Neural progenitor cell (in vitro differentiated cells): ENCODE results near the gene MRPS27. TPM values are rescaled to one million over a fixed set of nuclear protein-coding genes. Genes with fewer than 3 reads are reported as not detected.
A peak's percentile ranks its signal among the peaks of the same experiment; 100 is the strongest.

ENCODE experiments used
- DNase-seq: peaks from one replicate; pipeline ENCODE4 v3.0.0-alpha.2; 2016; ENCODE audit warnings: low spot score
- H2AFZ ChIP-seq: fragments of 200-600 bp; sonication (generic); replicated peaks from 2 replicates; pipeline ENCODE4 v1.6.1; 2016; ENCODE audit warnings: antibody characterized with exemption
- H3F3A ChIP-seq: fragments of 200-600 bp; sonication (generic); 2 replicates; pipeline ENCODE4 v1.6.1; 2016; ENCODE audit warnings: antibody characterized with exemption, low read depth
- H3K27ac ChIP-seq: fragments of 200-600 bp; sonication (generic); 2 replicates; pipeline ENCODE4 v1.5.1; 2016; ENCODE audit warnings: mild to moderate bottlenecking
- H3K27me3 ChIP-seq: fragments of 200-600 bp; sonication (generic); 2 replicates; pipeline ENCODE4 v1.6.1; 2016; ENCODE audit warnings: mild to moderate bottlenecking, moderate library complexity
- H3K36me3 ChIP-seq: fragments of 200-600 bp; sonication (generic); 2 replicates; pipeline ENCODE4 v1.5.1; 2016
- H3K4me1 ChIP-seq: fragments of 200-600 bp; sonication (generic); 2 replicates; pipeline ENCODE4 v1.6.1; 2016; ENCODE audit warnings: mixed run types
- H3K4me2 ChIP-seq: fragments of 200-600 bp; sonication (generic); 2 replicates; pipeline ENCODE4 v1.6.1; 2016
- H3K4me3 ChIP-seq: fragments of 200-600 bp; sonication (generic); 2 replicates; pipeline ENCODE4 v1.5.1; 2016
- H3K79me2 ChIP-seq: fragments of 200-600 bp; sonication (generic); 2 replicates; pipeline ENCODE4 v1.6.1; 2016; ENCODE audit warnings: low read depth
- H3K9ac ChIP-seq: fragments of 200-600 bp; sonication (generic); 2 replicates; pipeline ENCODE4 v1.6.1; 2016
- H3K9me3 ChIP-seq: fragments of 200-600 bp; sonication (generic); 2 replicates; pipeline ENCODE4 v1.5.1; 2016; ENCODE audit warnings: low read depth
- H4K20me1 ChIP-seq: fragments of 200-600 bp; sonication (generic); 2 replicates; pipeline ENCODE4 v1.6.1; 2016; ENCODE audit warnings: low read depth
- H3K27ac Mint-ChIP-seq: 3 replicates; pipeline ENCODE4 v1.8.0; 2021; ENCODE audit warnings: mixed read lengths
- H3K27me3 Mint-ChIP-seq: 2 replicates; pipeline ENCODE4 v1.8.0; 2022; ENCODE audit warnings: low read depth, mild to moderate bottlenecking, inconsistent platforms, moderate library complexity, mixed read lengths; ENCODE audit not compliant: insufficient read depth
- H3K36me3 Mint-ChIP-seq: 3 replicates; pipeline ENCODE4 v1.8.0; 2021; ENCODE audit warnings: mixed read lengths
- H3K4me1 Mint-ChIP-seq: 3 replicates; pipeline ENCODE4 v1.8.0; 2021; ENCODE audit warnings: mixed read lengths
- H3K4me3 Mint-ChIP-seq: 3 replicates; pipeline ENCODE4 v1.8.0; 2021; ENCODE audit warnings: mild to moderate bottlenecking, moderate library complexity, mixed read lengths
- H3K9me3 Mint-ChIP-seq: 3 replicates; pipeline ENCODE4 v1.8.0; 2020; ENCODE audit warnings: mixed read lengths
- EZH2 ChIP-seq: fragments of 200-600 bp; sonication (generic); IDR thresholded peaks from 2 replicates; pipeline ENCODE4 v1.6.1; 2017; ENCODE audit warnings: antibody characterized with exemption, mild to moderate bottlenecking, moderate library complexity
- EZH2phosphoT487 ChIP-seq: fragments of 200-600 bp; sonication (generic); IDR thresholded peaks from 2 replicates; pipeline ENCODE4 v1.6.1; 2017; ENCODE audit warnings: antibody characterized with exemption
- total RNA-seq: library from RNA; depleted of rRNA; stranded (reverse); fragments of >200 nt; gene quantifications from 2 replicates; pipeline ENCODE4 v1.2.3, GENCODE V29; 2015; ENCODE audit warnings: low replicate concordance
- TF ChIP-seq, protein P1 (sequence below): fragments of 200-600 bp; sonication (generic); IDR thresholded peaks from 2 replicates; pipeline ENCODE4 v1.5.1; 2017; ENCODE audit warnings: antibody characterized with exemption, mild to moderate bottlenecking

Gene MRPS27
- total RNA-seq: 122 and 154 TPM in 2 replicates

DNA sequence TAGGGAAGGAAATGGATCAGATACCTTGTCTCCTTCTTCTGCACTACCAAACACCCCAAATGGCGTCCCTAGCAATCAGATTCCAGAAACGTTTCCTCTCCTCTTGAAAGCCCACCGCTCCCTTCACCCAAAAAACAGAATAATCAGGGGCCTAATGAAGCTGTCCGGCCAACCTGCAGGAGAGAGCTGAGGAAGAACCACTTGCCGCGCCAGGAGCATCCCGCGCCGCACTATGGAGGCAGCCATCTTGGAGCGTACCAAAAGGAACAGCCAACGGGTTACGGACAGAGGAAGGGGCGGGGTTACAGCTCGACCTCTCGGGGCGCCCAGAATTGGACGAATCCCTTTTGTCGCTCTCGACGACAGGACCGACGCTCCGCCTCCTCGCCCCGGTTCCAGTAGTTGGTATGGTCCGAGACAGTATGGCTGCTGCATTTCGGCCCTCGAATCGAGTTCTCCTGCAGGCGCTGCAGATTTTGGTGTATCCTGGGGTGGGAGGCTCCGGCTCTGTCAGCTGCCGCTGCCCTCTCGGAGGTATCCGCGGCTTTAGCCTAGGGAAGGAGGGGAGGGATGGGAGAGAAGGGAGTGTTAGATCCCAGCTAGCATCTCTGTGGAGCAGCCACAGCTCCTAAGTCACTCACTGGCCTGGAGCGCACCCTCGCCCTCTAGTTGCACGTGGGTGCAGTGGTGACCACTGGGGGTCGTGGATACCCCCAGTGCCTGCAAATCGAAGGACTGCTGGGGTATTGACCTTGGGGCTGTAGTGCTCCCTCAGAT lies at the start of gene MRPS27, which contains the start of gene PTCD2:
Gene MRPS27 (minus strand): TSS at position 265 of the 777 bp plus-strand sequence. CDS start 19 bp downstream, at position 246.
Gene PTCD2 (plus strand): TSS at position 398 of the 777 bp plus-strand sequence. CDS start 10 bp downstream, at position 408.
- H3K27ac Mint-ChIP-seq: peak within 1 kb of the TSS; percentile 91
- DNase-seq: peak; percentile 99
- Histone ChIP-seq H3K27ac (peak within 1 kb of the TSS; percentile 86), H3K9ac (peak within 1 kb of the TSS; percentile 83), H3K4me2 (peak within 1 kb of the TSS; percentile 76), H3K36me3 (no peaks in the 10 kb centered on the region), H3K4me3 (peak within 1 kb of the TSS; percentile 75), H4K20me1 (no peaks in the 10 kb centered on the region), H3F3A (peaks cover 10% of the 10 kb centered on the region), H3K27me3 (no peaks in the 10 kb centered on the region), H3K79me2 (peaks cover 56% of the 10 kb centered on the region), H3K4me1 (peaks cover 4% of the 10 kb centered on the region), H3K9me3 (no peaks in the 10 kb centered on the region), H2AFZ (peak within 1 kb of the TSS; percentile 92)
- H3K4me1 Mint-ChIP-seq: peaks cover 18% of the 10 kb centered on the region
- no peak for TF ChIP-seq EZH2phosphoT487
- TF ChIP-seq, protein P1, sequence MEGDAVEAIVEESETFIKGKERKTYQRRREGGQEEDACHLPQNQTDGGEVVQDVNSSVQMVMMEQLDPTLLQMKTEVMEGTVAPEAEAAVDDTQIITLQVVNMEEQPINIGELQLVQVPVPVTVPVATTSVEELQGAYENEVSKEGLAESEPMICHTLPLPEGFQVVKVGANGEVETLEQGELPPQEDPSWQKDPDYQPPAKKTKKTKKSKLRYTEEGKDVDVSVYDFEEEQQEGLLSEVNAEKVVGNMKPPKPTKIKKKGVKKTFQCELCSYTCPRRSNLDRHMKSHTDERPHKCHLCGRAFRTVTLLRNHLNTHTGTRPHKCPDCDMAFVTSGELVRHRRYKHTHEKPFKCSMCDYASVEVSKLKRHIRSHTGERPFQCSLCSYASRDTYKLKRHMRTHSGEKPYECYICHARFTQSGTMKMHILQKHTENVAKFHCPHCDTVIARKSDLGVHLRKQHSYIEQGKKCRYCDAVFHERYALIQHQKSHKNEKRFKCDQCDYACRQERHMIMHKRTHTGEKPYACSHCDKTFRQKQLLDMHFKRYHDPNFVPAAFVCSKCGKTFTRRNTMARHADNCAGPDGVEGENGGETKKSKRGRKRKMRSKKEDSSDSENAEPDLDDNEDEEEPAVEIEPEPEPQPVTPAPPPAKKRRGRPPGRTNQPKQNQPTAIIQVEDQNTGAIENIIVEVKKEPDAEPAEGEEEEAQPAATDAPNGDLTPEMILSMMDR: peak; percentile 41
- no peak for TF ChIP-seq EZH2
- peak within 1 kb of the TSS; percentile 97 for H3K4me3 Mint-ChIP-seq
- peaks cover 2% of the 10 kb centered on the region for H3K27me3 Mint-ChIP-seq
- peaks cover 15% of the 10 kb centered on the region for H3K36me3 Mint-ChIP-seq
- no peaks in the 10 kb centered on the region for H3K9me3 Mint-ChIP-seq

DNA sequence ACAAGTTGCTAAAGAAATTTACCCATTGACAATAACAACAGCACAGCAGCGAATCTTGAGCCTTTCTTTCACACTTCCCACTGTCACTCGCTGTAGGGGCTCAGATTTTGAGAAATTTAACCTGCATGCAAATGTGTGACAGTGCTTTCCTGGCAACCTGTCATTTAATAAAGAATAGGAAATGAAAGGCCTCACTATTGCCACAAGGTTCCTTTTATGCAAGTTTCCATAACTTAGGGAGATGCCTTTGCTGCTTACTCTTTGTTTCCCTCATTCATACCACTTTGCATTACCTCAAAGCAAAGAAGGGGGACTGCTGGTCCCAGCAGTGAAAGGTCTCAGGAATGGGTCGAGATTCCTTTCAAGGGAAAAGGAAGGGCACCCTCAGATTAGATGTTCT lies 49.7 kb upstream of the MRPS27 start:
- peaks cover 17% of the 10 kb centered on the region for H3K4me1 Mint-ChIP-seq
- H3K27ac Mint-ChIP-seq: no peak overlapping the region
- Histone ChIP-seq H3K4me3 (no peak overlapping the region), H4K20me1 (no peaks in the 10 kb centered on the region), H3K36me3 (no peaks in the 10 kb centered on the region), H2AFZ (no peak overlapping the region), H3K27ac (no peak overlapping the region), H3K9me3 (no peaks in the 10 kb centered on the region), H3K27me3 (no peaks in the 10 kb centered on the region), H3K4me1 (peaks cover 5% of the 10 kb centered on the region), H3F3A (no peaks in the 10 kb centered on the region), H3K79me2 (no peaks in the 10 kb centered on the region), H3K9ac (no peak overlapping the region), H3K4me2 (no peak overlapping the region)
- peaks cover 3% of the 10 kb centered on the region for H3K36me3 Mint-ChIP-seq
- H3K27me3 Mint-ChIP-seq: peaks cover 2% of the 10 kb centered on the region
- no peak for DNase-seq
- H3K9me3 Mint-ChIP-seq: peaks cover 3% of the 10 kb centered on the region
- TF ChIP-seq EZH2 (no peak), EZH2phosphoT487 (no peak)
- TF ChIP-seq, protein P1: no peak
- no peak overlapping the region for H3K4me3 Mint-ChIP-seq

DNA sequence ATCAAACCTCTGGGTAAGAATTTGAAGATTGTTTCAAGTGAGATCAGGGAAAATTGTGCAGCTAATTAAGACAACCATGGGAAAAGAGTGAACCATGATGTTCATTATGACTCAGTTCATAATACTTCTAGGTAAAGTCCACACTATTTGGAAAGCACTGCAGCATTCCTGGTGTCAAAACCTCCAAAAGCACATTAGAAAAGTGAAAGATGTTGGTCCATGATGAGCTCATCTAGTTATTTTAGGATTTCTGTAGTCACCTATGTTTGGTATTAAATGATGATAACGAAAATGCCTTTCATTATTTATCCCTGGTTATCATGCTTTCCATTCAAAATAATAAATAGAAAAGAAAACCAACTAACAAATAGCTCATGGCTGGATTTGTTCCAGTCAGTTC lies 49.3 kb upstream of the MRPS27 start:
- peaks cover 21% of the 10 kb centered on the region for H3K4me1 Mint-ChIP-seq
- peaks cover 3% of the 10 kb centered on the region for H3K9me3 Mint-ChIP-seq
- H3K9ac ChIP-seq: no peak overlapping the region
- H4K20me1 ChIP-seq: no peaks in the 10 kb centered on the region
- no peak overlapping the region for H3K27ac Mint-ChIP-seq
- peaks cover 5% of the 10 kb centered on the region for H3K4me1 ChIP-seq
- no peaks in the 10 kb centered on the region for H3K27me3 ChIP-seq
- no peak overlapping the region for H3K4me3 ChIP-seq
- no peak for DNase-seq
- H3F3A ChIP-seq: no peaks in the 10 kb centered on the region
- H3K4me3 Mint-ChIP-seq: no peak overlapping the region
- H3K27ac ChIP-seq: no peak overlapping the region
- no peaks in the 10 kb centered on the region for H3K36me3 ChIP-seq
- H3K4me2 ChIP-seq: no peak overlapping the region
- peaks cover 3% of the 10 kb centered on the region for H3K36me3 Mint-ChIP-seq
- H2AFZ ChIP-seq: no peak overlapping the region
- peaks cover 2% of the 10 kb centered on the region for H3K27me3 Mint-ChIP-seq
- H3K79me2 ChIP-seq: no peaks in the 10 kb centered on the region
- TF ChIP-seq, protein P1: no peak
- no peak for TF ChIP-seq EZH2phosphoT487
- no peak for TF ChIP-seq EZH2
- no peaks in the 10 kb centered on the region for H3K9me3 ChIP-seq
